Heart right ventricle (tissue), 16 donors: Measurements from ENCODE around the gene MARK1. TPM values are rescaled to one million over a fixed set of nuclear protein-coding genes. Genes with fewer than 3 reads are reported as not detected.

Source experiments
- ATAC-seq, 8 donors: fragments of 200-7000 bp; cut with Tn5 transposase; one replicate each; pipeline ENCODE4 v1.9.1; 2020; ENCODE audit warnings: mild to moderate bottlenecking in 8 of 8, moderate library complexity in 8 of 8, moderate number of reproducible peaks in 1 of 8
- DNase-seq, 2 donors: peaks; one replicate each; pipeline ENCODE4 v3.0.0-alpha.2; 2020
- H3K27ac ChIP-seq, 10 donors: fragments of 200-600 bp; sonication (generic) in 2 of 10; one replicate each; pipeline versions ENCODE4 v1.5.0 to v1.8.0; 2020 to 2022; ENCODE audit warnings: mild to moderate bottlenecking in 3 of 10
- H3K27me3 ChIP-seq, 7 donors: fragments of 200-600 bp; one replicate each; pipeline ENCODE4 v1.8.0; 2021 to 2022; ENCODE audit warnings: mild to moderate bottlenecking in 2 of 7
- H3K36me3 ChIP-seq, 9 donors: fragments of 200-600 bp; sonication (generic) in 1 of 9; one replicate each; pipeline versions ENCODE4 v1.5.0 to v1.8.0; 2020 to 2022; ENCODE audit warnings: mild to moderate bottlenecking in 2 of 9
- H3K4me1 ChIP-seq, 9 donors: fragments of 200-600 bp; sonication (generic) in 1 of 9; one replicate each; pipeline versions ENCODE4 v1.5.0 to v1.8.0; 2020 to 2022; ENCODE audit warnings: mild to moderate bottlenecking in 4 of 9
- H3K4me3 ChIP-seq, 10 donors: fragments of 200-600 bp; sonication (generic) in 2 of 10; one replicate each; pipeline versions ENCODE4 v1.5.0 to v1.8.0; 2020 to 2022; ENCODE audit warnings: mild to moderate bottlenecking in 7 of 10, moderate library complexity in 2 of 10
- H3K9me3 ChIP-seq, 11 donors: fragments of 200-600 bp in 10 of 11; sonication (generic) in 2 of 11; one replicate each; pipeline versions ENCODE4 v1.5.0 to v1.8.0; 2013 to 2022; ENCODE audit warnings: mild to moderate bottlenecking in 2 of 11, control low read depth in 1 of 11, moderate library complexity in 1 of 11
- CTCF ChIP-seq, 9 donors: fragments of 200-600 bp; sonication (generic) in 2 of 9; IDR thresholded peaks; one replicate each; pipeline versions ENCODE4 v1.5.0 to v1.8.0; 2021 to 2022; ENCODE audit warnings: antibody characterized with exemption in 9 of 9, mild to moderate bottlenecking in 5 of 9, moderate library complexity in 1 of 9
- WGBS, 2 donors: extraction: QIAGEN DNeasy Blood & Tissue Kit; methylation state at CpG; one replicate each; pipeline ENCODE4 v1.1.7; 2013; ENCODE audit warnings: inconsistent platforms in 1 of 2; 5-methylcytosine and 5-hydroxymethylcytosine counted together
- intact Hi-C, 10 donors: fragments of 100-400 bp; cut with DNase I; formaldehyde crosslinking; loops; one replicate each; pipeline versions ENCODE4 v1.11.1 to v1.14.2; 2022
- polyA plus RNA-seq, 2 donors: library from polyadenylated mRNA; stranded (reverse); fragments of 200-250 nt; gene quantifications; one replicate each; pipeline ENCODE4 v1.2.3, GENCODE V29; 2013
- total RNA-seq, 10 donors: library from RNA; stranded (reverse); fragmentation: NEBNext Ultra II Directional in 3 of 10; extraction: Animal tissue kit (Norgen Biotek cat#: 25700) in 3 of 10; gene quantifications; one replicate each; pipeline versions ENCODE4 v1.2.1 to v1.2.4, GENCODE V29; 2021 to 2023
- donor health status: Arrhythmogenic right ventricular cardiomyopathy.
- donor health status: ischemic (EF 13 %, LVEDD 7.1; RV severe dilation, severe dysfunction).
- donor health status: healthy with polysubstance abuse.
- donor health status: DM: no; HTN: yes; CAD: no.
- donor health status: DM: no; HTN: no; CAD: no.
- donor health status: ischemic (EF 25% LVEDD 6.9; RV normal size, moderate dysfunction).
- donor health status: ischemic (EF 25% LVEDD 5.7; RV mildly dilated, moderate dysfunction).
- donor health status: healthy.
- donor health status: DM: yes; HTN: yes; CAD: no.
- donor health status: Ischemic cardiomyopathy.
- donor health status: ischemic (EF 35%, LVEDD 5.7; RV mildly dilated, moderate dysfunction).
- donor health status: nonischemic (EF 11% LVEDD 7.7; RV severe dilation, severe dysfunction).
- donor health status: DM: yes; HTN: yes; CAD: no.
- donor health status: PGD.
- donor health status: ischemic (EF 29% LVEDD 5.4; RV normal size, mild dysfunction).
- donor health status: nonischemic (EF 23%, LVEDD 6.1; RV moderate dilation, normal function).

Gene MARK1
- total and polyA plus RNA-seq, 12 donors: 6.9 to 19.0 (median 14.9) TPM

GRCh38 chr1:220498188-220498587, 29.7 kb upstream of the MARK1 start:
- no peaks in the 10 kb centered on the region for H3K4me1 ChIP-seq
- intact Hi-C loops: no loop called here
- no peak overlapping the region for H3K4me3 ChIP-seq
- WGBS, 2 donors: 75 to 81% methylated on average over 2 of the region's 2 CpGs
- H3K27me3 ChIP-seq: peaks cover 0 to 4% (median 0%) of the 10 kb centered on the region in 7 donors
- DNase-seq (no peak), ATAC-seq (peak in 1 of 8 donors; percentile 64)
- no peaks in the 10 kb centered on the region for H3K36me3 ChIP-seq
- no peak overlapping the region for H3K27ac ChIP-seq
- H3K9me3 ChIP-seq: no peaks in the 10 kb centered on the region
- no peak for TF ChIP-seq CTCF (IDR thresholded peaks at IDR 0.05)

GRCh38 chr1:220500372-220500771, 27.6 kb upstream of the MARK1 start:
- Histone ChIP-seq H3K4me3 (no peak overlapping the region), H3K27me3 (peaks cover 0 to 4% (median 0%) of the 10 kb centered on the region in 7 donors), H3K4me1 (no peaks in the 10 kb centered on the region), H3K27ac (no peak overlapping the region), H3K9me3 (no peaks in the 10 kb centered on the region), H3K36me3 (no peaks in the 10 kb centered on the region)
- no peak for TF ChIP-seq CTCF (IDR thresholded peaks at IDR 0.05)
- intact Hi-C loops: no loop called here
- ATAC-seq (no peak), DNase-seq (no peak)
- 79 to 80% methylated on average over 1 of the region's 1 CpG for WGBS, 2 donors

- DNase-seq (no peak), ATAC-seq (no peak)
- H3K9me3 ChIP-seq: no peaks in the 10 kb centered on the region
- H3K36me3 ChIP-seq: no peaks in the 10 kb centered on the region
- H3K27ac ChIP-seq: no peak overlapping the region
- WGBS, 2 donors: 69 to 78% methylated on average over 5 of the region's 5 CpGs
- H3K27me3 ChIP-seq: peaks cover 0 to 4% (median 0%) of the 10 kb centered on the region in 7 donors
- no peak for TF ChIP-seq CTCF (IDR thresholded peaks at IDR 0.05)
- intact Hi-C loops: no loop called here
- H3K4me1 ChIP-seq: no peaks in the 10 kb centered on the region
- H3K4me3 ChIP-seq: no peak overlapping the region
Measured at GRCh38 chr1:220504329-220504728, 23.6 kb upstream of the MARK1 start.

- Histone ChIP-seq H3K36me3 (no peaks in the 10 kb centered on the region), H3K27me3 (peaks cover 0 to 8% (median 0%) of the 10 kb centered on the region in 7 donors), H3K27ac (no peak overlapping the region), H3K9me3 (no peaks in the 10 kb centered on the region), H3K4me3 (no peak overlapping the region), H3K4me1 (peaks cover 0 to 3% (median 0%) of the 10 kb centered on the region in 9 donors)
- intact Hi-C loops: no loop called here
- no peak for TF ChIP-seq CTCF (IDR thresholded peaks at IDR 0.05)
- 79 to 85% methylated on average over 5 of the region's 5 CpGs for WGBS, 2 donors
- DNase-seq (no peak), ATAC-seq (no peak)
Measured at GRCh38 chr1:220507085-220507484, 20.9 kb upstream of the MARK1 start.
